ENCODE measurements around the gene LOC128125822.
A peak's percentile ranks its signal among the peaks of the same experiment; 100 is the strongest.

Gene LOC128125822

DNA sequence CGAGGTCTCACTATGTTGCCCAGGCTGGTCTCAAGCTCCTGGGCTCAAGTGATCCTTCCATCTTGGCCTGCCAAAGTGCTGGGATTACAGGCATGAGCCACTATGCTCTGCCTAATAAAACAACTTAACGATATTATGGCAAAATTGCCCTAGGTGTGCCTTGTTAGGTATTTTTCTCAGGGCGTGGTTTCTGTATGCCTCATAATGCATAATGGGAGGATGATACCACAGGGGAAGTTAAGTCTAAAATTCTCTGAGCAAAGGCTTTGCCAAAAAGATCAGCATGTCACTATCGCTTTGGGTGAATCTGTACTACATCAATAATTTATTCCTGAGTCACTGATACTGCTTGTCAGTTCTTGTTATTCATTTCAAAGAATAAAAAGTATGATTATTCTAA is 15.9 kb upstream of the LOC128125822 start:
- DNase-seq (ENCODE audit: low read depth), result no peak

DNA sequence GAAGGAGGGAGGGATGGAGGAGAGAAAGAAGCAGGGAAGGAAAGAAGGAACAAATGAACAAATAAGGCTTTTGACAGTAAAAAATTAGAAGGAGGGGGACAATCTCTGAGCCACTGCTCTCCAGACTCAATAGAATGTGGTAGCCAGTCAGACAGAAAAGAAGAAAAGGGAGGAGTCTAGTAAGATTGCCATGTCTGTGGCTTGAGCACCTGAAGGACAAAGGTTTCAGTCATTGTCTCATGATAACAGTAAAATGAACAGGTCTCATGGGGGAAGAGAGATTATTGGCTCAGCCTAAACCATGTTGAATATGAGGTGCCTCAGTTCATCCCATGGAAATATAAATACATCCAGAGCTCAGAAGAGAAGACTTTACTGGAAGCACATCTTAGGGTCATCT is 14.0 kb upstream of the LOC128125822 start:
- DNase-seq (ENCODE audit: low read depth), result no peak

- DNase-seq (ENCODE audit: low read depth), result no peak
Measured at GRCh38 chr6:63560801-63561287, 11.4 kb upstream of the LOC128125822 start.

GRCh38 chr6:63561288-63561687 is 11.0 kb upstream of the LOC128125822 start:
- no peak for DNase-seq (ENCODE audit: low read depth)

GRCh38 chr6:63563235-63563634 is 9.0 kb upstream of the LOC128125822 start:
- DNase-seq (ENCODE audit: low read depth), result no peak

- DNase-seq (ENCODE audit: low read depth), result no peak
Measured at GRCh38 chr6:63565058-63565726, 7.1 kb upstream of the LOC128125822 start.

- no peak for DNase-seq (ENCODE audit: low read depth)
Measured at GRCh38 chr6:63565727-63566596, 6.3 kb upstream of the LOC128125822 start.

DNA sequence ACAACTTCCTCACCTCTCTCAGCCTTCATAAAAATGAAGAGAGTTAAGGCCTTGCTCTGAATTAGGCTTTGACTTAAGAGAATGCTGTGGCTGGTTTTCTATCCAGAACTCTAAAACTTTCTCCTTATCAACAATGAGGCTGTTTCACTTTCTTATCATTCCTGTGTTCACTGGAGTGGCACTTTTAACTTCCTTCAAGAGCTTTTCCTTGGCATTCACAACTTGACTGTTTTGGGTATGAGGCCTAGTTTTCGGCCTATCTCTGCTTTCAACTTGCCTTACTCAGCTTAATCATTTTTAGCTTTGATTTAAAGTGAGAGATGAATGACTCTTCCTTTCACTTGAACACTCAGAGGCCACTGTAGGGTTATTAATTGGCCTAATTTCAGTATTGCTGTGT is 4.3 kb upstream of the LOC128125822 start:
- DNase-seq (ENCODE audit: low read depth), result no peak

- DNase-seq (ENCODE audit: low read depth), result no peak
Measured at GRCh38 chr6:63571361-63572043, 778 bp upstream of the LOC128125822 start.

DNA sequence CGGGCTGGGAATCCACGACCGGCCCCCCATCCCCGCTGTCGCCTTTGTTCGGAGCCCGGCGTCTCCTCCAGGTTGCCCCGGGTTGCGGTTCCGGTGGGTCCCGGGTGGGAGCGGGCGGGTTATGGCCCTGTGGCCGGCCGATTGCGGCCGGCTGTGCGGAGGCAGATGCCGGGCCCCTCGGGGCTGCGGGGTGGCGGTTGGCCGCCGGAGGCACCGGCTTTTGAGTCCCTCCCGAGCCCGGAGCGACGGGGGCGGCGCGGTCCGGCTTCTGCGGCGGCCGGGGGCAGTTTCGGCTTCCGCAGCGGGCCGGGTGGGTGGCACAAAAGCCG is 431 bp downstream of the LOC128125822 start:
- no peak for DNase-seq (ENCODE audit: low read depth)

DNA sequence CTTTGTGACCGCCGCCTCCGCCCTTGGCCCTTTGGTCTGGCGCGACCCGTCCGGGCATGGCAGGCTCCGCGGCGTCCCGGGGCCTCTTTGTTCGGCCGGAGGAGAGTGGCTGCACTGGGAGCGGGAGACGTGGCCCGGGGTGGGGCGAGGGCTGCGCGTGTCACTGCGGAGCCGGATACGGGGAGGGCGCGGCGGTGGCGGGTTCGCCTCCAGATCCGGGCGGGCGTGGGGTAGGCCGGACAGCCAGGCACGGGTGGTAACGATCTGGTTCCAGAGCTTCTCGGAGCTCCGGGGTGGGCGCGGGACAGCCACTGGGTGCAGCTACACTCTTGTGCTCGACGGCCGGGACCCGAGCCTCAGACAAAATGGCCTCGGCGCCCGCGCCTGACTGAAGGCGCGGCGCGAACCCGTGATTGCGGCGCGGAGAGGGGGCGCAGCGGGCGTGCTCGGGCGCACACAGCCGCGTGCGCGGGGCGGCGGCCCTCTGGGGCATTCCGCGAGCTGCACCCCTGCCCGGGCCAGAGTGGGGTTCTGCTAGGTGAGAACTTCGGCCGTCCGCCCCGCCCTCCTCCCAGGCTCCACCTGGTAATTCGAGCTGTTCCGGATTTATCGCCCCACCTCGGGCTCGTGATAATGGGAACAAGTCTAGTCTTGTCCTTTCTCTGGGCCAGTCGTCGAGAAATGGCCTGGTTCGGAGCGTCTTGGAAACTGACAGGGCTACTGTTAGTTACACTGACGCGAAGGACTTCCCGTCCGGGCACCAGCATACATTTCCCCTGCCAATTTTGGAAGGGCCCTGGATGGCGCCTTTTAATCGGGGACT is 1.0 kb downstream of the LOC128125822 start:
- DNase-seq (ENCODE audit: low read depth), result peak; percentile 38

DNA sequence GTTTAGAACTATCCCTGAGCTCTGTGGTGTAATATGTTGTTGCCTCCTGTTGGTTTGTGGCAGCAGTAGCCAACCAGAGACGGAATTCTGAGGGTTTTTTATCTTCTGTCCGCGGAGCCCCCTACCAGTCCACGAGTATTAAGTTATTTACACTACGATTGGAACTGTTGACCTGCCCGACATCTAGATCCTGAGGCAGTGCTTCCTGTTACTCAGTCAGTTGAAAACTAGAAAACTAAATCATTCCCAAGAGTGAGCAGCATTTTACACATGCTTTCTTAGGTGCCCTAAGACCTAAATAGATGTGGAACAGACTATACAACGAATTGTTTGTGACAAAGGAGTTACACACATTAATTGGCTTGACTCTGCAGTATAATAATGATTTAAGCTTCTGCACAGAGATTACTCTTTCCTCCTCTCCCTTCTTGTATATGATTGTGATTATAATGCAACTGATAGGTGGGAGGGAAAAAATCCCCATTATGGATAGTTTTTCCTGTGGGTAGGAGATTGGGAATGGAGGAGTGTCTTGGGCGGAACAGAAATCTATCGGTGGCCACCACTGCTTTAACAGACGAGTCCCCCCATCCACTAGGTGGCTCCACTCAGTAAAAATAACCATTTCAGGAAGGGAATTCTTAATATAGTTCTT is 1.7 kb downstream of the LOC128125822 start:
- no peak for DNase-seq (ENCODE audit: low read depth)

GRCh38 chr6:63574554-63574900 is 2.2 kb downstream of the LOC128125822 start:
- DNase-seq (ENCODE audit: low read depth), result no peak

- no peak for DNase-seq (ENCODE audit: low read depth)
Measured at GRCh38 chr6:63576147-63576772, 4.0 kb downstream of the LOC128125822 start.

- no peak for DNase-seq (ENCODE audit: low read depth)
Measured at GRCh38 chr6:63576985-63577712, 4.9 kb downstream of the LOC128125822 start.

GRCh38 chr6:63578757-63579156 is 6.5 kb downstream of the LOC128125822 start:
- DNase-seq (ENCODE audit: low read depth), result no peak

DNA sequence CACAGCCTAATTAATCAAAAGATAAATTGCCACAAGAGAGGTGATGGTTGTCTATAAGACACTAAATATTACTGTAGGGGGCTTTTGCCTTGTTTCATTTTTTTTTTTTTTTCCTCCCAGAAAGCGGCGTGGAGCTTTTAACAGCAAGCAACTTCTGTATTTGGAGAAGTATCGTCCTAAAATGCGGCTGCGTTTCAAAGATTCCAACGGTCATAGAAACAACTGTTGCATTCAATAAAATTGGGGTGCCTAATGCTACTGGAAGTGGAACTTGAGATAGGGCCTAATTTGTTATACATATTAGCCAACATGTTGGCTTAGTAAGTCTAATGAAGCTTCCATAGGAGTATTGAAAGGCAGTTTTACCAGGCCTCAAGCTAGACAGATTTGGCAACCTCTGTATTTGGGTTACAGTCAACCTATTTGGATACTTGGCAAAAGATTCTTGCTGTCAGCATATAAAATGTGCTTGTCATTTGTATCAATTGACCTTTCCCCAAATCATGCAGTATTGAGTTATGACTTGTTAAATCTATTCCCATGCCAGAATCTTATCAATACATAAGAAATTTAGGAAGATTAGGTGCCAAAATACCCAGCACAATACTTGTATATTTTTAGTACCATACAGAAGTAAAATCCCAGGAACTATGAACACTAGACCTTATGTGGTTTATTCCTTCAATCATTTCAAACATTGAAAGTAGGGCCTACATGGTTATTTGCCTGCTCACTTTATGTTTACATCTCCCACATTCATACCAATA is 7.8 kb downstream of the LOC128125822 start:
- DNase-seq (ENCODE audit: low read depth), result no peak

- no peak for DNase-seq (ENCODE audit: low read depth)
Measured at GRCh38 chr6:63580704-63580961, 8.4 kb downstream of the LOC128125822 start.

- DNase-seq (ENCODE audit: low read depth), result no peak
Measured at GRCh38 chr6:63581355-63582013, 9.2 kb downstream of the LOC128125822 start.
